Measurements from ENCODE around the gene IL4. TPM values are rescaled to one million over a fixed set of nuclear protein-coding genes. Genes with fewer than 3 reads are reported as not detected.

IL4 gene
- total and polyA plus RNA-seq, 2 experiments from 2014 or later, result not detected

GRCh38 chr5:132648355-132648754, 25.4 kb upstream of the IL4 start:
- no peak overlapping the region for H3K4me3 ChIP-seq
- H3K27ac ChIP-seq, result peak overlapping the region; percentile 31
- no peaks in the 10 kb centered on the region for H3K9me2 ChIP-seq (replicated peaks; ENCODE audit: insufficient read depth)
- peaks cover 9% of the 10 kb centered on the region for H3K9me3 ChIP-seq (ENCODE audit: low read depth)
- no peak overlapping the region for H2AFZ ChIP-seq
- 97% methylated on average over 1 of the region's 1 CpG for WGBS (ENCODE audit: low lambda C conversion rate, missing lambda C conversion rate)
- peaks cover 2% of the 10 kb centered on the region for H3K27me3 ChIP-seq
- H3K4me1 ChIP-seq (ENCODE audit: insufficient read depth), result no peaks in the 10 kb centered on the region
- no peaks in the 10 kb centered on the region for H3K79me2 ChIP-seq
- DNase-seq (ENCODE audit: low spot score), result no peak
- TF ChIP-seq CTCF (IDR thresholded peaks at IDR 0.05; ENCODE audit: poor library complexity) (no peak), EZH2phosphoT487 (IDR thresholded peaks at IDR 0.05; ENCODE audit: low read depth, severe bottlenecking, unreplicated experiment) (no peak), EZH2 (IDR thresholded peaks at IDR 0.05; ENCODE audit: borderline replicate concordance) (no peak)
- H4K20me1 ChIP-seq (ENCODE audit: insufficient read depth, poor library complexity, severe bottlenecking), result no peaks in the 10 kb centered on the region
- H3K4me2 ChIP-seq, result no peak overlapping the region
- H3K36me3 ChIP-seq (replicated peaks; ENCODE audit: insufficient read depth, low read depth), result no peaks in the 10 kb centered on the region

GRCh38 chr5:132651838-132652469, 21.8 kb upstream of the IL4 start:
- no peak for TF ChIP-seq CTCF (IDR thresholded peaks at IDR 0.05; ENCODE audit: poor library complexity)
- no peak for TF ChIP-seq EZH2 (IDR thresholded peaks at IDR 0.05; ENCODE audit: borderline replicate concordance)
- no peak for TF ChIP-seq EZH2phosphoT487 (IDR thresholded peaks at IDR 0.05; ENCODE audit: low read depth, severe bottlenecking, unreplicated experiment)
- Histone ChIP-seq H3K27ac (no peak overlapping the region), H3K9me2 (replicated peaks; ENCODE audit: insufficient read depth) (no peaks in the 10 kb centered on the region), H3K36me3 (replicated peaks; ENCODE audit: insufficient read depth, low read depth) (no peaks in the 10 kb centered on the region), H3K79me2 (no peaks in the 10 kb centered on the region), H4K20me1 (ENCODE audit: insufficient read depth, poor library complexity, severe bottlenecking) (no peaks in the 10 kb centered on the region), H3K4me1 (ENCODE audit: insufficient read depth) (no peaks in the 10 kb centered on the region), H3K27me3 (peaks cover 31% of the 10 kb centered on the region), H3K9me3 (ENCODE audit: low read depth) (peaks cover 9% of the 10 kb centered on the region), H2AFZ (no peak overlapping the region), H3K4me2 (no peak overlapping the region), H3K4me3 (no peak overlapping the region)
- DNase-seq (ENCODE audit: low spot score), result no peak
- 89% methylated on average over 4 of the region's 4 CpGs for WGBS (ENCODE audit: low lambda C conversion rate, missing lambda C conversion rate)

GRCh38 chr5:132653716-132654115, 20.1 kb upstream of the IL4 start:
- Histone ChIP-seq H3K9me3 (ENCODE audit: low read depth) (peaks cover 1% of the 10 kb centered on the region), H3K27me3 (peaks cover 31% of the 10 kb centered on the region), H3K36me3 (replicated peaks; ENCODE audit: insufficient read depth, low read depth) (no peaks in the 10 kb centered on the region), H3K4me3 (no peak overlapping the region), H3K4me2 (no peak overlapping the region), H3K4me1 (ENCODE audit: insufficient read depth) (no peaks in the 10 kb centered on the region), H4K20me1 (ENCODE audit: insufficient read depth, poor library complexity, severe bottlenecking) (no peaks in the 10 kb centered on the region), H2AFZ (no peak overlapping the region), H3K27ac (no peak overlapping the region), H3K79me2 (no peaks in the 10 kb centered on the region), H3K9me2 (replicated peaks; ENCODE audit: insufficient read depth) (no peaks in the 10 kb centered on the region)
- no peak for DNase-seq (ENCODE audit: low spot score)
- 56% methylated on average over 7 of the region's 7 CpGs for WGBS (ENCODE audit: low lambda C conversion rate, missing lambda C conversion rate)
- TF ChIP-seq EZH2phosphoT487 (IDR thresholded peaks at IDR 0.05; ENCODE audit: low read depth, severe bottlenecking, unreplicated experiment) (no peak), CTCF (IDR thresholded peaks at IDR 0.05; ENCODE audit: poor library complexity) (no peak), EZH2 (IDR thresholded peaks at IDR 0.05; ENCODE audit: borderline replicate concordance) (no peak)

All from hepatocyte (in vitro differentiated cells).